SU-DHL-6 (cell line): Measurements from ENCODE around the gene RIMBP2.

Experiments used
- H2AFZ ChIP-seq: fragments of 200-600 bp; sonication (generic); 2 replicates; pipeline ENCODE4 v1.6.1; 2014; ENCODE audit warnings: low read depth, mild to moderate bottlenecking, moderate library complexity, mixed read lengths, antibody characterized with exemption, low read length; ENCODE audit not compliant: severe bottlenecking
- H3F3A ChIP-seq: fragments of 200-600 bp; shearing (Covaris generic); 2 replicates; pipeline ENCODE4 v1.6.0; 2016; ENCODE audit warnings: antibody characterized with exemption, mild to moderate bottlenecking; ENCODE audit not compliant: insufficient read depth
- H3K27ac ChIP-seq: fragments of 200-600 bp; sonication (generic); 2 replicates; pipeline ENCODE4 v1.5.1; 2016; ENCODE audit warnings: low read depth, mild to moderate bottlenecking, low read length, moderate library complexity, mixed read lengths
- H3K27me3 ChIP-seq: fragments of 200-600 bp; sonication (generic), shearing (Covaris generic); 2 replicates; pipeline ENCODE4 v1.6.0; 2014; ENCODE audit warnings: mild to moderate bottlenecking, low read length
- H3K36me3 ChIP-seq: fragments of 200-600 bp; sonication (generic); 2 replicates; pipeline ENCODE4 v1.6.1; 2014; ENCODE audit warnings: mild to moderate bottlenecking, low read length, mixed read lengths
- H3K4me2 ChIP-seq: fragments of 300-600, 200-600 bp; shearing (Covaris generic), sonication (generic); 2 replicates; pipeline ENCODE4 v1.6.0; 2014; ENCODE audit warnings: low read length, low read depth, mild to moderate bottlenecking; ENCODE audit not compliant: poor library complexity, severe bottlenecking
- H3K4me3 ChIP-seq: fragments of 200-600 bp; sonication (generic); 2 replicates; pipeline ENCODE4 v1.5.1; 2014; ENCODE audit warnings: antibody characterized with exemption, low read length, mild to moderate bottlenecking, mixed read lengths; ENCODE audit not compliant: insufficient read depth, poor library complexity, severe bottlenecking
- H3K79me2 ChIP-seq: fragments of 200-600 bp; sonication (generic); 2 replicates; pipeline ENCODE4 v1.6.1; 2014; ENCODE audit warnings: mild to moderate bottlenecking, low read length, moderate library complexity; ENCODE audit not compliant: insufficient read depth
- H3K9ac ChIP-seq: fragments of 200-600 bp; sonication (generic); 2 replicates; pipeline ENCODE4 v1.7.0; 2014; ENCODE audit warnings: mild to moderate bottlenecking, low read length
- H3K9me2 ChIP-seq: fragments of 200-600 bp; sonication (generic); replicated peaks from 2 replicates; pipeline ENCODE4 v1.6.1; 2014; ENCODE audit warnings: low read length; ENCODE audit not compliant: insufficient read depth
- H3K9me3 ChIP-seq: fragments of 200-600 bp; sonication (generic); 2 replicates; pipeline ENCODE4 v1.6.1; 2014; ENCODE audit warnings: low read length, mixed read lengths; ENCODE audit not compliant: insufficient read depth
- H4K20me1 ChIP-seq: fragments of 200-600 bp; sonication (generic); 2 replicates; pipeline ENCODE4 v1.6.1; 2014; ENCODE audit warnings: low read depth, mild to moderate bottlenecking, antibody characterized with exemption, low read length, moderate library complexity, mixed read lengths
- CTCF ChIP-seq: fragments of 200-600 bp; sonication (generic); IDR thresholded peaks from one replicate; pipeline ENCODE4 v1.5.1; 2017; ENCODE audit warnings: antibody characterized with exemption, mild to moderate bottlenecking, low read length, moderate library complexity; ENCODE audit not compliant: insufficient read depth, poor library complexity, severe bottlenecking
- EZH2phosphoT487 ChIP-seq: fragments of 200-600 bp; sonication (generic), shearing (Covaris generic); conservative IDR thresholded peaks from 2 replicates; pipeline ENCODE4 v1.6.1; 2018; ENCODE audit warnings: mild to moderate bottlenecking, antibody characterized with exemption, low read length, moderate library complexity, mixed read lengths

Gene RIMBP2

GRCh38 chr12:130524759-130525158, 191.3 kb downstream of the RIMBP2 start:
- H3K9ac ChIP-seq: no peak overlapping the region
- H3K36me3 ChIP-seq: no peaks in the 10 kb centered on the region
- H2AFZ ChIP-seq: no peak overlapping the region
- H4K20me1 ChIP-seq: no peaks in the 10 kb centered on the region
- no peaks in the 10 kb centered on the region; the same call in 1 of the 2 replicates for H3K27me3 ChIP-seq
- no peak overlapping the region for H3K27ac ChIP-seq
- no peak for TF ChIP-seq EZH2phosphoT487
- TF ChIP-seq CTCF: no peak
- H3K9me3 ChIP-seq: no peaks in the 10 kb centered on the region
- H3F3A ChIP-seq: no peaks in the 10 kb centered on the region
- no peaks in the 10 kb centered on the region for H3K9me2 ChIP-seq
- no peak overlapping the region for H3K4me2 ChIP-seq
- H3K79me2 ChIP-seq: no peaks in the 10 kb centered on the region
- H3K4me3 ChIP-seq: no peak overlapping the region

- no peaks in the 10 kb centered on the region for H3F3A ChIP-seq
These were observed 192.1 kb downstream of the RIMBP2 start for GRCh38 chr12:130523863-130524614.

GRCh38 chr12:130523208-130523607, 192.9 kb downstream of the RIMBP2 start:
- no peak for TF ChIP-seq EZH2phosphoT487
- TF ChIP-seq CTCF: no peak

More at GRCh38 chr12:130523863-130524614, 192.1 kb downstream of the RIMBP2 start:
- Histone ChIP-seq H3K27ac (no peak overlapping the region), H3K27me3 (no peaks in the 10 kb centered on the region; the same call in 1 of the 2 replicates), H4K20me1 (no peaks in the 10 kb centered on the region), H3K9me3 (no peaks in the 10 kb centered on the region), H3K36me3 (no peaks in the 10 kb centered on the region), H3K4me2 (no peak overlapping the region), H3K4me3 (no peak overlapping the region), H3K79me2 (no peaks in the 10 kb centered on the region), H3K9me2 (no peaks in the 10 kb centered on the region), H2AFZ (no peak overlapping the region), H3K9ac (no peak overlapping the region)
- no peak for TF ChIP-seq EZH2phosphoT487
- TF ChIP-seq CTCF: no peak

More at GRCh38 chr12:130523208-130523607, 192.9 kb downstream of the RIMBP2 start:
- Histone ChIP-seq H3K4me3 (no peak overlapping the region), H3K36me3 (no peaks in the 10 kb centered on the region), H2AFZ (no peak overlapping the region), H3K4me2 (no peak overlapping the region), H3K27ac (no peak overlapping the region), H4K20me1 (no peaks in the 10 kb centered on the region), H3K9me2 (no peaks in the 10 kb centered on the region), H3K9me3 (no peaks in the 10 kb centered on the region), H3K27me3 (no peaks in the 10 kb centered on the region; the same call in 1 of the 2 replicates), H3F3A (no peaks in the 10 kb centered on the region), H3K79me2 (no peaks in the 10 kb centered on the region), H3K9ac (no peak overlapping the region)
